NCI-H748 (cell line): ENCODE results near the gene BEST4.
A peak's percentile ranks its signal among the peaks of the same experiment; 100 is the strongest.
"Not testable (repeated sequence)": the region's sequence is repeated elsewhere in the genome, so short reads cannot be mapped to it uniquely, and the experiment has no call there.

ENCODE experiments used
- DNase-seq: peaks from one replicate; lab custom pipeline; 2025; ENCODE audit not compliant: unreplicated experiment; lab: John Stamatoyannopoulos, UW

BEST4 gene

DNA sequence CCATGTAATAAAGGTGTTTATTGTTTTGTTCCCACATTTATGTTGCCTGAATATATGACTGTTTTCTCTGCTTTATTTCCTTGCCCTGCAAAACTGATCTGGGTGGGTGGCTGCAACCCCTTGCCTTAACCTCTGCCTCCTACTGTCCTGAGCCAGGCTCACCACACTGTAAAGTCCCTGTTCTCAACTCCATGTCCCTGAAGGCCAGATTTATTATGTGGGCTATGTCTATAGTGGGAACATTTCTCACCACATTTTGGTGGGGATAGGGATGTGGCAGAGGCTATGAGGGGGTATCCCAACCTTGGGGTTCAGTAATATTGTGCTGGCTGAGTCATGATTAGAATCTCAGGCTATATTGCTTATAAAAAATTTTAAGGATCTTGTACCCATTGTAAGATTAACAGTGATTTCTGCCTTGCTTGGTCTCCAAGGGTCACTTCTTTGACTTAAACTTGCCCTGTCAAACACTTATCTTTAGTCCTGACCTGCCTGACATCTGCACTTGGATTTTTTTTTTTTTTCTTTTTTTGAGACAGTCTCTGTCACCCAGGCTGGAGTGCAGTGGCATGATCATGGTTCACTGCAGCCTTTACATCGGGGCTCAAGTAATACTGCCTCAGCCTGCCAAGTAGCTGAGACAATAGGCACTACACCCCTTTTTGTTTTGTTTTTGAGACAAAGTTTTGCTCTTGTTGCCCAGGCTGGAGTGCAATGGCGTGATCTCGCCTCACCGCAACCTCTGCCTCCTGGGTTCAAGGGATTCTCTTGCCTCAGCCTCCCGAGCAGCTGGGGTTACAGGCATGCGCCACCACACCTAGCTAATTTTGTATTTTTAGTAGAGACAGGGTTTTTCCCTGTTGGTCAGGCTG, 9.0 kb downstream of the BEST4 start:
- DNase-seq = no peak

DNA sequence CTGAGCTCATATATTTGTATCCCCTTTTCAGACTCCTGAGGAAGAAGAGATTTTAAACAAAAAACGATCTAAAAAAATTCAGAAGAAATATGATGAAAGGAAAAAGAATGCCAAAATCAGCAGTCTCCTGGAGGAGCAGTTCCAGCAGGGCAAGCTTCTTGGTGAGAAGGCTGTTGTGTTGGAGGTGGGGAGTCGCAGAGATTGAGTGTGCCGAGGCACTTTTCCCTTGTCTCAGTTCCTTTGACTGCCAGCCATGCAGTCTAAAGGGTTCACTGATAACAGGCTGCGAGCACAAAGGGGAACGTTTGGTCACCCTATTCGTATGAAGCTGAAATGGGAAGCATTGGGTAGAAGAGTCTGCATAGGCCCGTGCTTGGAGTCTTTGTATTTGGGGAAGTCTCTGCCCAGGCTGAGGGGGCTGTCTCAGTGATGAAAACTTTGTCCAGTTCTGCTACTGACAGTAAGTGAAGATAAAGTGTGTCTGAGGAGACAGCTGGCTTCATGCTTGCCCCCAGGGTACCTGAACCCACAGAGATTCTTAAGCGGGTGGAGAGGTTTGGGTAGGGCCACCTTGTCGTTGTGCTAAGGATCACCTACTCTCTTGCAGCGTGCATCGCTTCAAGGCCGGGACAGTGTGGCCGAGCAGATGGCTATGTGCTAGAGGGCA, 9.9 kb downstream of the BEST4 start:
- DNase-seq = no peak

DNA sequence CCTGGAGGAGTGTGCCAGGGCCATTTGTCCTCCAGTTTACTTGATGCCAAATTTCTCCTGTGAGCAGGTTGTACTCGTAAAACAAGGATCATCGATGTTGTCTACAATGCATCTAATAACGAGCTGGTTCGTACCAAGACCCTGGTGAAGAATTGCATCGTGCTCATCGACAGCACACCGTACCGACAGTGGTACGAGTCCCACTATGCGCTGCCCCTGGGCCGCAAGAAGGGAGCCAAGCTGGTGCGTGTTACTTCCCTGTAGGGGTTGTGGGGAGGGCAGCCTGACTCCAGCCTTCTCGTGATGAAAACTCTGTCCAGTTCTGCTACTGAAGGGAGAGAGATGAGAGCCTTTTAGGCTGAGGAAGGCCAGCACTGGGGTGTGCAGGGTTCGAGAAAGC, 10.4 kb downstream of the BEST4 start:
- DNase-seq = no peak

DNA sequence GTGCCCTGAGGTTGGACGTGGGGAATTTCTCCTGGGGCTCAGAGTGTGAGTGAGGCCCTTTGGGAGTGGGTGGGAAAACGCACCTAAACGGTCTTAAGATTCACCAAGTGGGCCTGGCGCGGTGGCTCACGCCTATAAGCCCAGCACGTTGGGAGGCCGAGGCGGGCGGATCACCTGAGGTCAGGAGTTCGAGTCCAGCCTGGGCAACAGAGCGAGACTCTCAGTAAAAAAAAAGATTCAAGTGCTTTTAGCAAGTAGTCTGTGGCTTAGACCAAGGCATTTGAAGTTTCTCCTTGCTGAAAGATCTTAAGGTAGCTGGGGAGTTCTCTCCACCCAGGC, 11.3 kb downstream of the BEST4 start:
- DNase-seq = no peak

DNA sequence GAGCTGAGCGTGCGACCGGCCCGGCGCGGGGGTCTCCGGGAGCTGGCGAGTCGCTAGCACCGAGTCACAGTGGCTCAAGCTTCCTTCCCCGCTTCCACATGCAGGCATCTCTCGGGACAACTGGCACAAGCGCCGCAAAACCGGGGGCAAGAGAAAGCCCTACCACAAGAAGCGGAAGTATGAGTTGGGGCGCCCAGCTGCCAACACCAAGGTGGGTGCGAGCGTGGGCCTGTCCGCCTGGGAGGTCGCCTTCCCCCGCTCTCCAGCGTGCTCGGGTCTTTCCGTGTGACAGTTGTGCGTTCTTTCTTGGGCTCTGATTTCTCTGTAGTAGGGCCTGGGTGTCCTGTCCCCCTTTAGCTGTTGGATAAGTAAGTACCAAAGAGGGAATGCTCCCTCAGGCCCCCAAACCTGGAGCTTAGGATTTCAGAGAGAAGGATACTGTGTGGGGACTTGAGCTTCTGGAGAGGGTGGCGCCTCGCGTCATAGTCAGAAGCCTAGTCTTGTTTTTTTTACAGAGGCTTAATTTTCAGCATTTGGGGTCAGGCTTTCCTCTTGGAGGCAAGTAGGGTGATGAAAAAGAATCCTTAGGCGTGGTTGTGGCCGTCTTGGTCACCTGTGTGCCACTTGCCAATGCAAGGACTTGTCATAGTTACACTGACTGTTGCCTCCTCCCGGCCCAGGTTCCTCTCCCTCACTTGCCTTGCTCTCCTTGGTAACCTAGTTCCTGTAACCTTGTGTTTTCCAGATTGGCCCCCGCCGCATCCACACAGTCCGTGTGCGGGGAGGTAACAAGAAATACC, 11.8 kb downstream of the BEST4 start:
- no peak for DNase-seq

DNA sequence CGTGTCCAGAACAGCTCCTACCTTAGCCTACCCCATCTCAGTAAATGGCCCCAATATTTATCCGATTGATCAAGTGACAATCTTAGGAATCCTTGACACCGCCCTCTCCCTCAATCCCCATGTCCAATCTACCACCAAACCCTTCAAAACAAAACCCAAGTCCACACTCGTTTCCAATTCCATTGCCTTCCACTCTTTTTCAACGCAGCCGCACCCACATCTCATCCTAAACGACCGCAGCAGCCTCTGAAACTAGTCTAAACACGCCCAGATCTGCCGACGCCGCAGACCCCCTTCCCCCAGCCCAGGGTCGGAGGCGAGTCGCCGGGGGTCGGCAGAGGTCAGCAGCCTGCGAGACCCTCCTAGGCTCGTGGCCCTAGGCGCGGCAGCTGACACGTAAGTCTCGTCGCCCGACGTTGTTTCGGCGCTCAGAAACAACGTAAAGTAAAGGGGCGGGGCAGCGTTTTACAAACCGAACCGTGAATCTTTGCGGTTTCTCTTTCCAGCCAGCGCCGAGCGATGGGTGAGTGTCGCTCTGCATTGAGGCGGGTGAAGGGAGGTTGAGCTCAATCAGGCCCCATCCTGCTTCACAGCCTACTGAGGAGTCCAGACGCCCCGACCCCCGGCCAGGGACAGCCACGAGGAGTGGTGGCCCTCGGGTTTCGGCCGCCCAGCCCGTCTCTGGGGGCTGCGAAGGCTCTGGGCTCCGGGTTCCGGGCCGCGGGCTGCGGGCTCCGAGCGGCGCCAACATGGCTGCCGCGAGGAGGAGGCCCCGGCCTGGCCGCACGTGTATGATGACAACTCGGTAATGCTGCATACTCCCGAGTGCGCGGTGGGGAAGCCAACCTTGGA, 12.7 kb downstream of the BEST4 start, which contains the start of gene RPS8:
Gene RPS8 (plus strand): TSS at position 463 of the 852 bp plus-strand sequence. CDS start 57 bp downstream, at position 520.
- DNase-seq = peak; percentile 96

DNA sequence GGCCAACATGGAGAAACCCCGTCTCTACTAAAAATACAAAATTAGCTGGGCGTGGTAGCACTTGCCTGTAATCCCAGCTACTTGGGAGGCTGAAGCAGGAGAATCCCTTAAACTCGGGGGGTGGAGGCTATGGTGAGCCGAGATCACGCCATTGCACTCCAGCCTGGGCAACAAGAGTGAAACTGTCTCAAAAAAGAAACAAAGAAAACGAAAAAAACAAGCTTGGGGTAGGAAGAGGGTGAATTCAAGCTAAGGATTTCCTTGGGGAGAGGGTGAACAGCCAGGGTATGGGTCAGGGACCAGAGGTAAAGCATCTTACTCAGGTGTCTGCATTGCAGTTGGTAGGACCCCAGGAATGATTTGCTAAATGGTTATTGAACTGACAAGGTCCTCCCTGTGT, 21.5 kb downstream of the BEST4 start:
- not testable (repeated sequence) for DNase-seq

DNA sequence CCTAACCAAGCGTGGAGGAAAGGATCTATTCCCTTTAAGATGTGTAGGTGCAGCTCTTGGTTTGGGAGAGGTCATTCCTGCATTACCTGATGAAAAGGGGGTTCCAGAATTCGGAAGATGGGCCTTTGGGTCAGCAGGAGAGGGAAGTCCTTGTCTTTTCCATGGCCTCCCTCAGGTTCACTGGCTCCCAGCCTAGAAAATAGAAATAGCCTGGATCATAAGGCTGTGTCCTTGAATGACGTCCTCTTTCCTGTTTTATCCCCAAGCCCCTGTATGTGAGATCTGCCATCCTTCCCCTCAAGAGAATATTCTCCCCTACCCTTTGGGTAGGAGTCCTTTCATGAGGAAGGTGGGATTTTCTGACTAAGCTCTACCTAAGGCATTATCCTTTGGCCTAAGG, 27.1 kb downstream of the BEST4 start:
- no peak for DNase-seq

DNA sequence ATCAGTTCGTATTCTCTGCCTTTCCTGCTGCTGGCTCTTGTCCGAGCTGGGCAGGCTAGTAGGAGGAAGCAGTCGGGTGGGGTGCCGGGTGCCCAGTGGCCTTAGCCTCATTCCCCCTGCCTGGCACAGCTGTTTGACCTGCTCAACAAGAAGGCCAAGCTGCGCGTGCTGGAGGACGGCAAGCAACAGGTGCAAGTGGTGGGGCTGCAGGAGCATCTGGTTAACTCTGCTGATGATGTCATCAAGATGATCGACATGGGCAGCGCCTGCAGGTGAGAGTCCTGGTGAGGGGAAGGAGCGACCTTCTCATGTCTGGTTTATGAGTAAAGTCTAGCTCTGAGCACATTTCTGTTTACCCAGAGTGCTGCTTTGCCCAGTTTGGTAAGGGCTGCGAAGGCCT, 28.9 kb downstream of the BEST4 start:
- DNase-seq = no peak

DNA sequence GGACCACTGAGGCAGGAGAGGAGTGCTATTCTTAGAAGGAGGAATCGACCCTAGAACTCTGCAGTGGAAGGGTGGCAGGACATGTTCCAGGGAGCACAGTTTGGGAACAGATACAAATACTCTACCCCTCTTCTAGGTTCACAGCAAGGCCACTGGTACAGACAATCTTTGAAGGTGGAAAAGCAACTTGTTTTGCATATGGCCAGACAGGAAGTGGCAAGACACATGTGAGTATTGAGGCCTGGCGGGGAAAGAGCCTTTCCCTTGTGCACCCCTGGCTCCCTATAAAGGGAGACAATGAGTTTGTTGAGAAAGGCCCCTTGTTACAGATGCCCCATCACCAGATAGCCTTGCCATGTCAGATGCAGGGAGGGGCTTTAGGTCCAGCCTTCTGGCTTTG, 30.6 kb downstream of the BEST4 start:
- DNase-seq = no peak

DNA sequence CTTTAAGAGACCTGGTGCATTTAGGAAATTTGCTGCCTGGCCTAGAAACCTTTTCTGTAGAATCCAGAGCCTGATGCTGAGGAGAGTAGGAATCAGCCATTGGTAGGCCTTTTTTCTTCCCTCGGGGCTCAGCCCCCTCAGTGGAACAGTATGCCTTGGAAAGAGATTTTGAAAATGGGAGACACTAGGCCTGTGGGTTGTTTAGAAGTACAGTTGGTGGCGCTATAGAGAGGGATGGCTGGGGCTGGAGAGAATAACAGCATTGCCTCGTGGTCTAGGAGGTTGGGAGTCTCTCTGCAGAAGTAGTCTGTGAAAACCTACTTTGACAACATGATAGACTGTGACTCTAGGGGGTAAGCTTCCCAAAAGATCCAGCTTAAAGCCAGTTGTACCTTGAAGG, 40.1 kb downstream of the BEST4 start:
- DNase-seq = no peak

DNA sequence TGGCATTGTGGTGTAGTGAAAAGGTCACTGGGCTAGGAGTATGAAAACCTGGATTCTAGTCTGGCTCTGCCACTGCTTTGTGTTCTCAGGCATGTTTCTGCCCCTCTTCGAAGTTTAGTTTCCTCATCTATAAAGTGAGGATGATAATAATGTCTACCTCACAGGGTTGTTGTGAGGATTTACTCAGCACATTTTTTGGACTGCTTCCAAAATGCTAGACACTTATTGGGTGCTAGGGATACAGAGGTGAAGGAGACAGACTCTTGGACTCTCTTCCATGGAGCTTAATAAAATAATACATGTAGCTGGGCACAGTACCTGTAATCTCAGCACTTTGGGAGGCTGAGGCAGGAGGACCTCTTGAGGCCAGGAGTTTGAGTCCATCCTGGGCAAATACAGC, 44.8 kb downstream of the BEST4 start:
- DNase-seq = no peak

DNA sequence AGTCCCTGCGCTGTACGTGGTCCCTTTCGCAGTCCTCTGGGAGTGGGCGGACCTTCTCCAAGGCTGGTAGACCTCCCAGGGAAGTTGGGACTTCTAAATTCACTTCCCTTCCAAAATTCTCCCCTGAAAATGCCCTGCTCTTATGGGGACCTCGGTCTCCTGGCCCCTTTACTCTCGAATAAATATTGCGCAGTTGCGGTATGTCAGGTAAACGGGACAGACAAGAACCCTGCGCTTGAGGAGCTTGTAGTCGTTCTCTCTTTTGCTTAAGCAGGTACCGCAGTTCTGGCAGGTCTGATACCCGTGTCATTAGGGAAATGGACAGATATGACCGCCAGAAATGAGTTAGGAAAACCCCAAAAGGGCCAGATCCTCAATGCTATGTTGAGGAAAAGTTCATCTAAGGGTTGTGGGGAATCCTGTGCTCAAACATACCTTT, 47.8 kb downstream of the BEST4 start:
- no peak for DNase-seq

DNA sequence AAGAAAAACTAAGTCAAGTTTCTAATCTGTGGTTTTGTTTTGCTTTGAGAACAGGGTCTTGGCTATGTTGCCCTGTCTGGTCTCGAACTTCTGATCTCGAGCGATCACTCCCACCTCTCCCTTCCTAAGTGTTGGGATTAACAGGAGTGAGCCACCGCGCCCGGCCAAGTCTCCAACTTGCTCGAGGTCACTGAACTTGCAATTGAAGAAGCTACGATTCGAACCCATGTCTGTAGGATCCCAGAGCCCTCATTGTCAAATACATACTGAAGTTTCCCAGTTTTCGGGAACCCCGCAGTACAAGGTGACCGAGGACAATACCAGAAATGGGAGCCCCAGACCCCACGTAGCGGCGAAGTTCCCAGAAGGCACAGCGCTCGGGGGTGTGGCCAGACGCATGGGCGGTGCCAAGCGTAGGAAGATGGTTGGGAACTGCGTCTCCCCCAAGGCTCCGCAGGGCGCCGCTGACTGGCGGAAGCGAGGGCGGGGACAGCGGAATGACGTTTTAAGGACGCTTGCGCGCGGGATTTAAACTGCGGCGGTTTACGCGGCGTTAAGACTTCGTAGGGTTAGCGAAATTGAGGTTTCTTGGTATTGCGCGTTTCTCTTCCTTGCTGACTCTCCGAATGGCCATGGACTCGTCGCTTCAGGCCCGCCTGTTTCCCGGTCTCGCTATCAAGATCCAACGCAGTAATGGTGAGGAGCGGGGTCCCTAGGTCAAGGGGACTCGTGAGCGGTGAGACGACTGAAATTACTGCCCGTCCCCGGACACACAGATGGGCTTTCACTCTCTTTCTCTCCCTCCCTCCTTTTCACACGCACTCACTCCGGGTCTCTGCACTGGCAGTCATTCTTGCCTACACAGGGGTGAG, 48.4 kb downstream of the BEST4 start, which contains the start of gene KIF2C:
Gene KIF2C (plus strand): TSS at position 531 of the 872 bp plus-strand sequence. CDS start 96 bp downstream, at position 627.
- DNase-seq = peak; percentile 99

DNA sequence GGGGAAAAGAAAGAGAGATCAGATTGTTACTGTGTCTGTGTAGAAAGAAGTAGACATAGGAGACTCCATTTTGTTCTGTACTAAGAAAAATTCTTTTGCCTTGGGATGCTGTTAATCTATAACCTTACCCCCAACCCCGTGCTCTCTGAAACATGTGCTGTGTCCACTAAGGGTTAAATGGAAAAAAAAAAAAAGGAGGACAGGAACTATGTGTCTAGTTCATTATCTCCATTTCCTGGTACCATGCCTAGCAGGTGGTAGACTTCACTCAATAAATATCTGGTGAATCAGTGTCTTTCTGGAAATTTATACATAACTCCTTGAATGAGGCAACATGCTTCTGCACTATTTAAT, 49.0 kb downstream of the BEST4 start:
- not testable (repeated sequence) for DNase-seq

DNA sequence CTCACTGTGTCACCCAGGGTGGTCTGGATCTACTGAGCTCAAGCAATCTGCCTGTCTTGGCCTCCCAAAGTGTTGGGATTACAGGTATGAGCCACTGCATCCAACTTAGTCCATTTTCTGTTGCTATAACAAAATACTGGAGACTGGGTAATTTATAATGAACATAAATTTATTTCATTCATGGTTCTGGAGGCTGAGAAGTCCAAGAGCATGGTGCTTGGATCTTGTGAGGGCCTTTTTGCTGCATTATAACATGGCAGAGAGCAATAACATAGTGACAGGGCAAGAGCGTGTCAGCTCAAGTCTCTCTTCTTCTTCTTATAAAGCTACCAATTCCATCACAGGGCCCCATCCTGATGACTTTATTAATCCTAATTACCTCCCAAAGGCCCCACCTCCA, 52.0 kb downstream of the BEST4 start:
- no peak for DNase-seq

DNA sequence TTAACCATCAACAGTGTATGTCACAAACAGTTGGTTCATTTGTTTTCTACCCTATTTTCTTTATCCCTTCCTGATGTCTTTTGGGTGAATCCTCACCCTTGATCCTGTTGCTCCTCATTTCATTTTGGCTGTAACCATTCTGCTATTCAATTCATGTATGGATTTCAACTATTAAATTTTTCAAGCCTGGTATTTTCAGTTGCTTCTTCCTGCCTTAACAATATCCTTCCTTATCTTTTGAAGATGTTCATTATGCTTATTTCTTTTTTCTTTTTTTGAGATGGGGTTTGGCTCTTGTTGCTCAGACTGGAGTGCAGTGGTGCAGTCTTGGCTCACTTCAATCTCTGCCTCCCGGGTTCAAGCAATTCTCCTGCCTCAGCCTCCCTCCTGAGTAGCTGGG, 54.2 kb downstream of the BEST4 start:
- no peak for DNase-seq
